ENCODE measurements around the gene PDZRN3.

PDZRN3 gene

DNA sequence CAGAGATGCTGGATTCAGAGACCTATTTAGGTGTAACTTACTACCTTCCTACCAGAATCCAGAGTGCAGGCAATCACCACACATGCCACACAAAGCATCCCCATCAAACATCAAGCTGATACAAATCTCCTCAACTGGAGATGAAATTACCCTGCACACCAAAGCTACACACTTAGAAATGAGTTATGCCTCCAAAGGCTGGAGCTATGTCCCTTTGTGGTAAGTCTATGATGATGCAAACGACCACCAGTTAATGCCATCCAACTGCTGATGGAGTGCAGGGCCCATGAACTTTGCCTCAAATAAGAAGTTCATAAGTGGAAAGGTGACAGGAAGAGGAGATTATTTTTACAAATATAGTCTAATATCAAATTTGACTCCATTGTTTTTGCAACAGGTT is 38.1 kb downstream of the PDZRN3 start:
- H3K9me3 Mint-ChIP-seq = no peaks in the 10 kb centered on the region
- H3K4me1 Mint-ChIP-seq = peaks cover 80% of the 10 kb centered on the region
- TF ChIP-seq, protein P1, sequence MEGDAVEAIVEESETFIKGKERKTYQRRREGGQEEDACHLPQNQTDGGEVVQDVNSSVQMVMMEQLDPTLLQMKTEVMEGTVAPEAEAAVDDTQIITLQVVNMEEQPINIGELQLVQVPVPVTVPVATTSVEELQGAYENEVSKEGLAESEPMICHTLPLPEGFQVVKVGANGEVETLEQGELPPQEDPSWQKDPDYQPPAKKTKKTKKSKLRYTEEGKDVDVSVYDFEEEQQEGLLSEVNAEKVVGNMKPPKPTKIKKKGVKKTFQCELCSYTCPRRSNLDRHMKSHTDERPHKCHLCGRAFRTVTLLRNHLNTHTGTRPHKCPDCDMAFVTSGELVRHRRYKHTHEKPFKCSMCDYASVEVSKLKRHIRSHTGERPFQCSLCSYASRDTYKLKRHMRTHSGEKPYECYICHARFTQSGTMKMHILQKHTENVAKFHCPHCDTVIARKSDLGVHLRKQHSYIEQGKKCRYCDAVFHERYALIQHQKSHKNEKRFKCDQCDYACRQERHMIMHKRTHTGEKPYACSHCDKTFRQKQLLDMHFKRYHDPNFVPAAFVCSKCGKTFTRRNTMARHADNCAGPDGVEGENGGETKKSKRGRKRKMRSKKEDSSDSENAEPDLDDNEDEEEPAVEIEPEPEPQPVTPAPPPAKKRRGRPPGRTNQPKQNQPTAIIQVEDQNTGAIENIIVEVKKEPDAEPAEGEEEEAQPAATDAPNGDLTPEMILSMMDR (IDR thresholded peaks at IDR 0.05; ENCODE audit: unreplicated experiment in 3 of 3) = no peak
- H3K4me3 Mint-ChIP-seq = peak overlapping the region in 1 of 3 experiments; percentile 75
- H3K27ac Mint-ChIP-seq = peak overlapping the region; percentile 81 to 88 (median 87)
- peaks cover 4% of the 10 kb centered on the region for H3K27me3 Mint-ChIP-seq (ENCODE audit: low read depth)
- H3K36me3 Mint-ChIP-seq (ENCODE audit: low read depth) = peaks cover 31% of the 10 kb centered on the region

DNA sequence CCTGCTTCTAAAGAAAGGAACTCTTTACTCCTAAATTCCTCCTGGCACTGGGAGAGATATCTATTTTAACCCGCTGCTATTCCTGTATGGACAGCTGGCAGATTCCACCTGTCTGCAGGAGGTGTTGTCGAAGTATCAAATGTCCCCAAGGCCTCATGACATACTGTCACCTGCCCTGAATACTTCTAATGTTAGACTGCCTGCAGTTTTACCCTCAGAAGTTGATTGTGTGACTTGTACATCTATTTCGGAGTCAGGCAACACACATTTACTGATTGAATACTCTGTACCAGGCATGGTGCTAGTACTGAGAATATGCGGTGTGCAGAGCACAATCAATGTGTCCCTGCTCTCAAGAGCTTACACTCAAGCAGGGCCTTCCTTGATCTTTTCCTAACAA is 38.6 kb downstream of the PDZRN3 start:
- TF ChIP-seq, protein P1 (IDR thresholded peaks at IDR 0.05; ENCODE audit: unreplicated experiment in 3 of 3) = no peak
- peaks cover 4% of the 10 kb centered on the region for H3K27me3 Mint-ChIP-seq (ENCODE audit: low read depth)
- no peaks in the 10 kb centered on the region for H3K9me3 Mint-ChIP-seq
- H3K4me1 Mint-ChIP-seq = peaks cover 79% of the 10 kb centered on the region
- peak overlapping the region in 1 of 3 experiments; percentile 75 for H3K4me3 Mint-ChIP-seq
- H3K36me3 Mint-ChIP-seq (ENCODE audit: low read depth) = peaks cover 31% of the 10 kb centered on the region
- peak overlapping the region; percentile 81 to 88 (median 87) for H3K27ac Mint-ChIP-seq

DNA sequence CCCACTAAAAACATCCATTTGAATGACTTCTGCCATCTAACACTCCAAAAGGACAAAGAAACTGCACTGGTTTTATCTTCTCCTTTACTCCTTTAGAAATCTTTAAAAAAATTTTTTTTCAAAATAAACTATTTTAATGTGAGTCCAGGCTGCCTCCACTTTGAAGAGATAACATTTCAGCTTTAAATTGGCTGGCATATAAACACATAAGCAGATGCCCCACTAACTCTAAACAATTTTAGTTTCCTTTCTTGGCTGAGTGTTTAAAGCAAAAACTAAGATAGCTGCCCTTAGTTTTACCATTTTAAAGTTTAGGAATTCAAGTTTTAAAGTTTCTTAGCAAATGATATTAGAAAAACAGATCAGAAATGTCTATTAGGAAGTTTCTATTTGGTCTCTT is 39.9 kb downstream of the PDZRN3 start:
- TF ChIP-seq, protein P1 (IDR thresholded peaks at IDR 0.05; ENCODE audit: unreplicated experiment in 3 of 3) = no peak
- Mint-ChIP-seq H3K9me3 (no peaks in the 10 kb centered on the region), H3K4me3 (no peak overlapping the region), H3K36me3 (ENCODE audit: low read depth) (peaks cover 28% of the 10 kb centered on the region), H3K27me3 (ENCODE audit: low read depth) (peaks cover 4% of the 10 kb centered on the region), H3K27ac (peak overlapping the region; percentile 37 to 87 (median 65)), H3K4me1 (peaks cover 84% of the 10 kb centered on the region)

DNA sequence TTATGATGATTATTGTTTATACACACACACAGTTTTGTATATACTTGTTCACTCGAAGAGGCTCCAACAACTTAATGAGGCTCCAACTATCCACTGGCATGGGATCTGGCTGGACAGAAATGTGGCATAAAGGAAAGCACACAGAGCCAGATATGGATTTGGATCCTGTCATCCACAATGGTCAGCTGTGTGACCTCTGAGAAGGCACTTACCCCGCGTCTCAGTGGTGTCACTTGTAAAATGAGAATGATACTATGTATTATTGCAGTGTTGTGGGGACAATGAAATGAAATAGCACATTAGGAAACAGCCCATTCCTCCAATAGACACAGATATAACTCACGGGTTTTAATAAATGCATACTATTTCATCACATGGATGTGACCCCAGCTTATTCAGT is 42.2 kb downstream of the PDZRN3 start:
- no peaks in the 10 kb centered on the region for H3K9me3 Mint-ChIP-seq
- no peaks in the 10 kb centered on the region for H3K27me3 Mint-ChIP-seq (ENCODE audit: low read depth)
- peaks cover 70% of the 10 kb centered on the region for H3K4me1 Mint-ChIP-seq
- H3K4me3 Mint-ChIP-seq = no peak overlapping the region
- H3K27ac Mint-ChIP-seq = peak overlapping the region; percentile 30 to 83 (median 65)
- peaks cover 28% of the 10 kb centered on the region for H3K36me3 Mint-ChIP-seq (ENCODE audit: low read depth)
- TF ChIP-seq, protein P1 (IDR thresholded peaks at IDR 0.05; ENCODE audit: unreplicated experiment in 3 of 3) = no peak

DNA sequence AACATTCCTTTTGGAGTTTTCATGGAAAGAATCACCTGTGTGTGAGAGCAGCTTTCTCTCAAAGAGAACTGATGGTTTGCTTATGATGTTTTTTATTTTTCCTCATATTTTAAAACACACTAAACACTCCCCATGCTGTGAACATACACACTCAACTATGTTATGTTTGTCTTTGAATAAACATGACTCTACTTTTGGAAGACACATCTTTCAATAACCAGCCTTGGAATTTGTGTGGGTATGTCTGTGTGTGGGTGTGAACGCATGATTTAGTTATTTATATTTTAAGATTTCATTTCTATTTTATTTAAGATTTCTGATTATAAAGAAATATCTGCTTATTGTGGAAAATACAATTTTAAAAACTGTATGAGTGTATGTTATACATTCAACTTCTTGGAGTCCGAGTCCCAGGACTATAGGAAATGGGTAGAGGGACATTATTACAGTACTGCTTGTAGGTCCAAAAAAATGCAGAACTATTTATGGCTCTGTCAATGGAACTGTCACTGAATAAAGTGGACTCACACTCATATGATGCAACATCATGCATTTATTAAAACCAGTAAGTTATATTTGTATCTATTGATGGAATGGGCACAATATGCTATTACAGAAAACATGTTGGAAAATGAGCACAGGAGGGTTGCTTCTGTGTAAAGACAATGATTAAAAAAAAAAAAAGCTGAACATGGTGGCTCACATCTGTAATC is 43.5 kb downstream of the PDZRN3 start:
- peaks cover 29% of the 10 kb centered on the region for H3K36me3 Mint-ChIP-seq (ENCODE audit: low read depth)
- H3K27me3 Mint-ChIP-seq (ENCODE audit: low read depth) = no peaks in the 10 kb centered on the region
- no peaks in the 10 kb centered on the region for H3K9me3 Mint-ChIP-seq
- TF ChIP-seq, protein P1 (IDR thresholded peaks at IDR 0.05; ENCODE audit: unreplicated experiment in 3 of 3) = no peak
- H3K27ac Mint-ChIP-seq = peak overlapping the region in 1 of 3 experiments; percentile 45
- no peak overlapping the region for H3K4me3 Mint-ChIP-seq
- peaks cover 73% of the 10 kb centered on the region for H3K4me1 Mint-ChIP-seq

DNA sequence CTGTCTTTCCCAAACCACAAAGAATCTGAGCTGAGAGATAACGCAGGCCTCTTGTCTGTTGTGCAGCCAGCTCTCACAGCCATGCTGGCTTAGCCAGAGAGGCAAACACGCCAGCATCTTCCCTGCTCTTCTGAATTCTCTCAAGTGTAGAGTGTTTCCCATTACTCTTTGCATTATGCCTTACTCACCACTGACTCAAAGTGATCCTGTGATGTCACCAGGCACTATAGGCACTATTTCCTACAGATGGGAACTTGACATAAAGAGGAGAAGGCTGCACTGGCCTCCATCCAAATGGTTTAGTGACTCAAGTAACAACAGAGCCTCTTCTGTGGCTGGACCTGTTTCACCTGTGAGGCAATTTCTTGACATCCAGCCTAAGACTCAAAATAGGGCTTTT is 44.4 kb downstream of the PDZRN3 start:
- Mint-ChIP-seq H3K4me1 (peaks cover 72% of the 10 kb centered on the region), H3K4me3 (no peak overlapping the region), H3K27me3 (ENCODE audit: low read depth) (no peaks in the 10 kb centered on the region), H3K9me3 (no peaks in the 10 kb centered on the region), H3K27ac (peak overlapping the region in 1 of 3 experiments; percentile 69), H3K36me3 (ENCODE audit: low read depth) (peaks cover 29% of the 10 kb centered on the region)
- TF ChIP-seq, protein P1 (IDR thresholded peaks at IDR 0.05; ENCODE audit: unreplicated experiment in 3 of 3) = no peak
